Left ventricle myocardium inferior (tissue), 1 donor: Measurements from ENCODE around the gene NUDT17. TPM values are rescaled to one million over a fixed set of nuclear protein-coding genes. Genes with fewer than 3 reads are reported as not detected.

Source experiments
- DNase-seq: peaks from one replicate; pipeline ENCODE4 v3.0.0-alpha.2; 2020
- H3K27ac ChIP-seq: fragments of 200-600 bp; replicated peaks from 2 replicates; pipeline ENCODE4 v1.8.0; 2021
- H3K27me3 ChIP-seq: fragments of 200-600 bp; 2 replicates; pipeline ENCODE4 v1.8.0; 2021; ENCODE audit warnings: low read depth
- H3K36me3 ChIP-seq: fragments of 200-600 bp; 2 replicates; pipeline ENCODE4 v1.8.0; 2021
- H3K4me1 ChIP-seq: fragments of 200-600 bp; 2 replicates; pipeline ENCODE4 v1.8.0; 2021
- H3K4me3 ChIP-seq: fragments of 200-600 bp; 2 replicates; pipeline ENCODE4 v1.8.0; 2021; ENCODE audit warnings: mild to moderate bottlenecking, moderate library complexity
- H3K9me3 ChIP-seq: fragments of 200-600 bp; replicated peaks from 2 replicates; pipeline ENCODE4 v1.8.0; 2021
- CTCF ChIP-seq: fragments of 200-600 bp; IDR thresholded peaks from 2 replicates; pipeline ENCODE4 v1.8.0; 2021; ENCODE audit warnings: antibody characterized with exemption, mild to moderate bottlenecking, borderline replicate concordance
- intact Hi-C: fragments of 100-400 bp; cut with micrococcal nuclease; formaldehyde crosslinking; loops from one replicate; pipeline ENCODE4 v1.11.0; 2022
- total RNA-seq: library from RNA; stranded (reverse); fragmentation: NEBNext Ultra II Directional; extraction: Animal tissue kit (Norgen Biotek cat#: 25700); gene quantifications from one replicate; pipeline ENCODE4 v1.2.1, GENCODE V29; 2021
- donor health status: DM: no; HTN: yes; CAD: no; lungs with severe emphysema.

Gene NUDT17
- total RNA-seq, 1 donor from 2014 or later, result 2.2 TPM

- Histone ChIP-seq H3K27me3 (no peaks in the 10 kb centered on the region), H3K4me1 (peaks cover 18% of the 10 kb centered on the region), H3K9me3 (no peaks in the 10 kb centered on the region), H3K27ac (no peak overlapping the region), H3K4me3 (no peak overlapping the region), H3K36me3 (peaks cover 54% of the 10 kb centered on the region)
- intact Hi-C loops, result no loop called here
- DNase-seq, result no peak
- TF ChIP-seq CTCF, result no peak
Observed at GRCh38 chr1:145843031-145843430, 2.4 kb upstream of the NUDT17 start.

- no peak for DNase-seq
- TF ChIP-seq CTCF, result no peak
- Histone ChIP-seq H3K4me3 (peak overlapping the region; percentile 71), H3K4me1 (peaks cover 18% of the 10 kb centered on the region), H3K27ac (peak overlapping the region; percentile 82), H3K9me3 (no peaks in the 10 kb centered on the region), H3K27me3 (no peaks in the 10 kb centered on the region), H3K36me3 (peaks cover 49% of the 10 kb centered on the region)
- intact Hi-C loops, result no loop called here
Observed at GRCh38 chr1:145845144-145845513, 301 bp upstream of the NUDT17 start.

DNA sequence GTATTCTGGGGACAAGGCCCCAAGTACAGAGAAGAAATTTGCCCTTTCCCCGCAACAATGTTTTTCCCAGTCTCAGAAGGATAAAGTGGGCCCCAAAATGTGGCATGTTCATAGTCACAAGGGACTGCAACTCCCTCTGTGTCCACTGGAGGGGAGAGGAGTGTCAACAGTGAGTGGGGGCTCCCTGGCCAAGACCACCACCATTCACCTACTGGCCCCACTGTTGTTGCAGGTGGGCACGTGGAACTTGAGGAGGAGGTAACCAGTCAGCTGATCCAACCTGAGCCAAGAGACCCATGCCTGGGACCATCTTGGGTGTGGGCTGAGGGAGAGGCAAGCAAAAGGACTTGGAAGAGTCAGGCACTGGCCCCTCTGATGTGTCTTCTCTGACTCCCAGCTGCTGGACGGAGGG lies 777 bp downstream of the NUDT17 start:
- peaks cover 49% of the 10 kb centered on the region for H3K36me3 ChIP-seq
- DNase-seq, result no peak
- intact Hi-C loops, result no loop called here

DNA sequence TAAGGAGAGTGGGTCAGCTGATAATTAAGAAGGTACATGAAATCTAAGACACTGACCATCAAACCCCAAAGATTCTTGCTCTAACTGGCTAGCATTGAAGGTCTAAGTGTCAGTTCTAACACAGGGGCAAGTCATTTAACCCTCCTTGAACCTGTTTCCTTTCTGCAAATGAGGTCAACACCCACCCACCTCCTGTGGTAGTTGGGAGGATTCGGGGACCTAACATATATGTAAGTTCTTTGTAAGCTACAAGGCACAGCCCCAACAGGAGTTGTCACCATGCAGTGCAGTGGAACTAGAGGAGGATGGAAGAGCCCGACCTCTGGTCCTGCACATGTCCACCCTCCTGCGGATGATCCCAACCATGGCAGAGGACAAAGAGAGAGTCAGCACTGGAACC lies 2.4 kb downstream of the NUDT17 start:
- intact Hi-C loops, result no loop called here
- H3K4me3 ChIP-seq, result no peak overlapping the region
- no peak for DNase-seq
- H3K4me1 ChIP-seq, result peaks cover 18% of the 10 kb centered on the region
- no peak for TF ChIP-seq CTCF
- H3K27ac ChIP-seq, result no peak overlapping the region
- H3K27me3 ChIP-seq, result no peaks in the 10 kb centered on the region
- no peaks in the 10 kb centered on the region for H3K9me3 ChIP-seq
- H3K36me3 ChIP-seq, result peaks cover 49% of the 10 kb centered on the region

More for the DNA sequence above, 777 bp downstream of the NUDT17 start:
- peak overlapping the region; percentile 82 for H3K27ac ChIP-seq
- no peaks in the 10 kb centered on the region for H3K27me3 ChIP-seq
- peaks cover 18% of the 10 kb centered on the region for H3K4me1 ChIP-seq
- H3K4me3 ChIP-seq, result peak overlapping the region; percentile 71
- no peaks in the 10 kb centered on the region for H3K9me3 ChIP-seq
- TF ChIP-seq CTCF, result peak; percentile 62

DNA sequence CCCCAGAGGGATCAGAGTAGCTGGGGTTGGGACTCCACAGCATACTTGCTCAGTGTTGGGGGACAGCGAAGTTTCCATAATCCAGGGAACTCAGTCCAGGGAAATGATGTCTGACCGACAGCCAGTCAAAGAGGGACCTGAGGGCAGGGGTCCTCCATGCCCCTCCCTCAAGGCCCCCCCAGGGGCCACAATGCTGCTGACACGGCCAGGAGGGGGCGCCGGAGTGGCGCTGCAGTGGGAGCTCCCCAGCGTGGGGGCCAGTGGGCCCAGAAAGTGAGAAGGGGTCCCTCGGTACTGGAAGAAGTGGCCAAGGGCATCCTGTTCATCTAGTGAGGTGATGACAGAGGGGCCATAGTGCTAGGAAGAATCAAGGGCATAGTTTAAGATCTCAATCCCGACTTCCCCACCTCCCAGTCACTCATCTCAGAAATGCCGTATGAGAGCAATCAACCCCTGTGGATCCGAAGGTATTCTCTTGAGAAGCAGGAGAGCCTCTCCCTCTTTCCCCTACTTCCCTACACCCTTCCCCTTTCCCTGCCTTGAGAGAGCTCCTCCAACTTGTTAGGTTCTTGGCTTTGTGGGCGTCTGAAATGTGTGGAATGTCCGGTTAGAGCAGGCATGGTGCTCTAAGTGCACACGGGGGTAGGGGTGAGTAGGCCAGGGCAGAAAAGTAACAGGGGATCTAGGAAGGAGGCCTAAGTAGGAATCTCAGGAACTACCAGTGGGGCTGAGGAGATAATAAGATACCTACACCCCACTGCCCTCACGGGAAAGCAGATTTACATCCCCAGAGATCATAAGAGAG lies 4.1 kb downstream of the NUDT17 start:
- H3K36me3 ChIP-seq, result peaks cover 60% of the 10 kb centered on the region
- H3K9me3 ChIP-seq, result no peaks in the 10 kb centered on the region
- TF ChIP-seq CTCF, result peak; percentile 33
- H3K4me1 ChIP-seq, result peaks cover 17% of the 10 kb centered on the region
- H3K27me3 ChIP-seq, result no peaks in the 10 kb centered on the region
- H3K4me3 ChIP-seq, result no peak overlapping the region
- intact Hi-C loops, result loop anchor here (5.0 to 10.0 kb wide), 3 partner anchors 65 to 163 kb away; partner anchors contain the start of genes ANKRD34A, ITGA10, PEX11B and POLR3GL
- H3K27ac ChIP-seq, result peak overlapping the region; percentile 16
- no peak for DNase-seq
